ENCODE results near the gene SFXN5.

Gene SFXN5

DNA sequence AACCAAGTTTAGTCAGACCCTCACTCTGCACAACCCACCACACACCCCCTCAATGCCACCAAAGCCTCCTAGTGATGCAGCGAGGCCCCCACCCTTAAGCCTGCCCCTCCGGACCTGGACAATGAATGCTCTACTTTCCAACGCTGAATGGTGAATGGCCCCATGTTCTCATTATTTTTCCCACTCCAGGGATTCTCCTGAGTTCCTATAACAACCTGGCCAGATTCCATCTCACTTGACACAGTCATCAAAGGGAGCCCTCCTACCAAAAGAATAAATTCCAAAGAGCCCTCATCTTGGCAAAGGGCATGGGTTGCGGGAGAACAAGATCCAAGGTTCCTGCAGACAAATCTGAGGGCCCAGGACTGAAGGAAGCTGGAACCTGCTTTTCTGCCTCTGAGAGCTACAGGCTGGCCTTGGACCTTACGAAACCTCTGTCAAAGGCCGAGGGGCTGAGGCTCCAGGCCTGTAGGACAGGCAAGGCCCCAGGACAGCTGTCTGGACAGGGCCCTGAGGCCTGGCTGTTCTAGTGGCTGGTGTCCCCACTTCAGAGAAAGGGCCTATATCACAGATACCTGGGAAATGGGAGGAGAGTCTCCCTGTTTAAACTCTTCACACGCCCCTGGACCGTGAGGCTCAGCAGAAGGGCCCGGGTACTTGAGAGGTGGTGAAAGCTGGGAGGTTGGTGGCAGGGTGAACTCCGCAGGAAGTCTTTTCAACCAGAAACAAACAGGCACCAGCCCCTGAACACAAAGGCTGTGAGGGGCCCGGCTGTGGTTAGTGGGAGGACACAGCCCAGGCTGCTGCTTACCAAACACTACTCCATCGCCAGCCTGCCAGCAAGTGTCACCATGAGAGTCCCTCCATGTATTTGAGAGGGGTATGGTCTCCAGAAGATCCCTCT is 27.3 kb downstream of the SFXN5 start:
- no peak for DNase-seq

DNA sequence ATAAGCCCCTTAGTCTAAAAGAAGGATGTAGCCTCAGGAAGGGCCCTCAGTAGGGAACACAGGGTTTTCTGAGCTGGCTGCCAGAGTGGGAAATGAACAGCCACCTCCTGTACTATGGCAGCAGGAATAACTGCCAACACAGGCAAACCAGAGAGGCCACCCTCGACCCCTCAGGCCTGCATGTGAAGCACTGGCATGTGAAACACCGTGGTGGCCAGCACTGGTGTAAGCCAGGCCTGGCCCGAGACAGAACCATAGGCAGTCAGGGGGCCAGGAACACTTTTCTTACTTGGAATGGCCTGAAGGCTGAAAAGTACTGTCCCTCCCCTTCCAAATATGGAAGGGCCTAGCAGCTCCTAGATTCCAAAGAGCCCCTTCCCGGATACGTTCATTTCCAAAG is 28.2 kb downstream of the SFXN5 start:
- DNase-seq = no peak

- DNase-seq = peak; percentile 69
Observed at GRCh38 chr2:73037947-73038585, 33.4 kb downstream of the SFXN5 start.

DNA sequence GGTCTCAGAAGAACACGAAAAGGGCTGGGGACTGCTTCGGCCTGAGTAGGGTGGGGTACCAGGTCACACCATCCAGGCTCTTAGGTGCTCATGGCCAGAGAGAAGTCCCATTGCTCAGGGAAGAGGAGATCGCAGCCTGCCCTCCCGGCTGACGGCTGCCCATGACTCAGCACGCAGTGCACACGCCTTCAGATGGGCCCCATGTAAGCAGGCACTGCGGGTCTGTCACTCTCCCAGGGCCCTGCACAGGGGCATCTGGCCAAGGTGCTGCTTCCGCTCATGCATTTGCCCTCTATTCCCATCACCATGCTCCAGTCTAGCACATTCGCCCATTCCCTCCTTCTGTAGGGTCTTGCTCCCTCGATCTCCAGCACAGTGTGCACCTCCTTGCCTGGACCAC is 34.7 kb downstream of the SFXN5 start:
- DNase-seq = no peak

DNA sequence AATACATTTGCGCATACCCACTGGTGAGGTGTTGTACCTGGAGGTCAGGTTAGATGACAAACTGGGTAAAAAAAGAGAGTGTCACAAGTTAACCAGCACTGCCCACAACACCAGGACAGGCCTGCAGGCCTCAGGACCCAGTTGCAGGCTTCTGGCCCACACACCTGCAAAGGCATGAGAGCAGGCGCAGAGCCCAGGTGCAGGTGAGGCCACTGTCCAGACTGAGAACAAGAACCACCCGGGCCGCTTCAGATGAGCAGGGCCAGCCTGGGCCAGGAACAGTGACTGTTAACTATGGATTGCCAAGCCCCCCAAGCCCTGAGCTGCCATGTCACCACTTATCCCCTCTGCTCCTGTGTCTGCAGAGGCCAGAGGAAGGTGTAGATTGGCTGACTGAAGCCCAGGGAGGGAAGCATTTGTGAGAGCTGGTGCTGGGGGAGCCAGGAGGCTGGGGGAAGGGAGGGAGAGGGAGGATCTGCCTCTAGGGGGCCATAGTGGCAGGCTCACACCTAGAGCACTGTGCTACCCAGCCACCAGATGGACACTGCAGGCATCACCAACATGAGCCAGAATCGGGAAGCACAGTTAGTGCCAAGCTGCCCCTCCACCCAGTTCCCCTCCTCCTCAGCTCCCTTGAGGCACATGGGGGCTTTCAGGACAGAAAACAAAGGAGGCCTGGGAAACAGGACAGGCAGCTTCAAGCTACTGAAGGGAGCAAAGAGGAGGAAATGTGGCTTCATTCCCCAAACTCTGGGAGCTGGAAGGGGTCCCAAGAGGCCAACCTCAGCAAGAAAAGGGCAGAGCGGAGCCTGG is 35.4 kb downstream of the SFXN5 start:
- no peak for DNase-seq

- DNase-seq = no peak
Observed at GRCh38 chr2:73034661-73035375, 36.7 kb downstream of the SFXN5 start.

DNA sequence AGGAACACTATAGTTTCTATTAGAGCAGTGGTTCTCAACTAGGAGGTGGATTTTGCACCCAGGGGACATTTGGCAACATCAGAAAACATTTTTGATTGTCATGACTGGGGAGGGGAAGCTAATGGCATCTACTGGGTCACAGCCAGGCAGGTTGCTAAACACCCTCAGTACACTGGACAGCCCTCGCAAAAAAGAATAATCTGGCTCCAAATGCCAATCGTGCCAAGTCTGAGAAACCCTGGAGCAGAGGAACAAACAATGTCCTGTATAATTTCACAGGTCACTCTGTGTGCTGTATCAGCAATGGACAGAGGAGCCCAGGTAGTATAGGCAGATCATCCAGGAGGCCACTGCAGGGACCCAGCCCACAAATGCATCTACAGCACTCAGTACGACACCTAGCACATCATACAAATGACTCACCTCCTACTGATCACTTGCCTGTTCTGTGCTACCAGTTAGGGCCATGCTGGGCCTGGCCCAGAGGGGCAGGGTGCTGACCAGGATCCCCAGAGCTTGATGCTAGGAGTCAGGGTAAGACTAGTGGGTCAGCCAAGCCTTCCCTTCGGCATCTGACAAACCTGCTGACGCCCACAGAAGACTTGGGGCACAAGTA is 37.6 kb downstream of the SFXN5 start:
- DNase-seq = no peak

GRCh38 chr2:73033142-73033765 is 38.3 kb downstream of the SFXN5 start:
- no peak for DNase-seq

DNA sequence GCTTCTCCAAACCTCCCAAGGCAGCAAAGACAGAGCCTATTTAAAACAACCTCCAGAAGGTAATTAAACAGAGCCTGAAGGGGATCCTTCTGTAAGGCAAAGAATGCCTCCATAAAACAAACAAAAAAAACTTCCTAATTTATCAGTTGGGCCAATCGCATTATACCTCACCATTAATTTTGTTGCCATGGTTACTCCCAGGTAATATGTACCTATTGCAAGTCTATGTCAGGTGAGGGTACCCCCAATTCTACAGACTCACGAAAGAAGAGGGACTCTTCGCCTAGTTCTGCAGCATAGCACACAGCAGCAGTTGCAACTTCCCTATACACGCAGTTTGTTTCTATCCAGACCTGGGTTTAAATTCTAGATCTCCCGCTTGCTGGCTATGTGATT is 38.8 kb downstream of the SFXN5 start:
- DNase-seq = no peak

DNA sequence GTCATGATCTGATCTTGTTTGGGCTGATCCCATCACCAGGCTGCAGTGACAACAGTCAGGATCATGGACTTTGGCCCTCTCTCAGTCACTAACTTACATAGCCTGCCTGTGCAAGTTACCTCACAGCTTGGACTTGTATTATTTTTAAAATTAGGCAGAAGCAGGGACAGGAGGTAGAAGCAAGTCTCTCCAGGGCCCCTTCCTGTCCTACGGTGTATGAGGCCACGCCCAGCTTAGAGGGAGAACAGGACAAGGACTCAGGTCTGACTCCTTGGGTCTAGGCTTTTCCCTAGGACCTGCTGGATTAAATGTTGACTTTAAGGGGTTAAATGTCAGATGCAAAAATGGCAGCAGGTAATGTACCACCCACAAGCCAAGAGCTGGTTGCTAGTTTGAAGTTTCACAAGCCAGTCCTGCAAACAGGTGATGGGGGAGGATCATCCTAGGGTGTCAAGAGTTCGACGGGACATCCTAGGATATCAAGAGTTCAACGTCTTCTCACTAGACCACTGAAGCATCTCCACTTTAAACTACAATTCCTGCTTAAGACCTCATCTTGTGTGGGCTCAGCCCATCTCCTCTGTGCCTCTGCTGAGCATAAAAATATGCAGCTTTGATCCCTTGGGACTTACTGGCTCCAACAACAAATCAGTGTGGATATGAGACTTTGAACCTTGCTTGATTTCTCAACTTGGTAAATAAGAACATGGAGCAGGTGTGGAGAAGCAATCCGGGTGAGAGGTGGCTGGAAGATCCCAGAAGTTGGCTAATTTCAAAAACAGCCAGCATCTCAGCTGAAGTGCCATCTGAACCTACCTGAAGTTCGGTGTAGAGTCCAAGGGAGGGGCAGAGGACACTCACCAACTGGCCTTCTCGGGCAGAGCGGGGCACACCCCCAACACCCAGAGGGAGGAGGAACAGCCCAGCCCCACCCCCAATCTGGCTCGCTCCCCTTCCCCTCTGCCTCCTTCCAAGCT is 39.5 kb downstream of the SFXN5 start:
- DNase-seq = no peak

GRCh38 chr2:73031095-73031678 is 40.3 kb downstream of the SFXN5 start:
- DNase-seq = no peak

DNA sequence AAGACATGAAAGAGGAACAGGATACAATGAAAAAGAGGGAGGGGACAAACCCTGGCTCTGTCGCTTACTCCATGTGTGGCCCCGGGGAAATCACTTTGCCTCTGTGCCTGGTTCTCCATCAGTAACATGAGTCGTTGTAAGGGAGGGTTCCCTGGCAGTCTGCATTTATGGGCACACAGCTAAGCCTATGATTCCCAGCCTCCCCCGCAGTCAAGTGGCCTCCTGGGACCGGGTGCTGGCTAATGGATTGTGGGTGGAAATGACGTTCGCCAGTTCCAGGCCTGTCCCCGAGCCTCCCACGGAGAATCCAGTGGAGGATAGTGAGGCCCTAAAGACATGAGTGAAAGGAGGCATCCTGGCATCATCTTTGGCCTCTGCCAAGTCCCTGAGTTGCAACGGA is 42.7 kb downstream of the SFXN5 start:
- DNase-seq = no peak

- no peak for DNase-seq
Observed at GRCh38 chr2:73027340-73027739, 44.2 kb downstream of the SFXN5 start.

GRCh38 chr2:73023497-73023896 is 48.0 kb downstream of the SFXN5 start:
- DNase-seq = no peak

DNA sequence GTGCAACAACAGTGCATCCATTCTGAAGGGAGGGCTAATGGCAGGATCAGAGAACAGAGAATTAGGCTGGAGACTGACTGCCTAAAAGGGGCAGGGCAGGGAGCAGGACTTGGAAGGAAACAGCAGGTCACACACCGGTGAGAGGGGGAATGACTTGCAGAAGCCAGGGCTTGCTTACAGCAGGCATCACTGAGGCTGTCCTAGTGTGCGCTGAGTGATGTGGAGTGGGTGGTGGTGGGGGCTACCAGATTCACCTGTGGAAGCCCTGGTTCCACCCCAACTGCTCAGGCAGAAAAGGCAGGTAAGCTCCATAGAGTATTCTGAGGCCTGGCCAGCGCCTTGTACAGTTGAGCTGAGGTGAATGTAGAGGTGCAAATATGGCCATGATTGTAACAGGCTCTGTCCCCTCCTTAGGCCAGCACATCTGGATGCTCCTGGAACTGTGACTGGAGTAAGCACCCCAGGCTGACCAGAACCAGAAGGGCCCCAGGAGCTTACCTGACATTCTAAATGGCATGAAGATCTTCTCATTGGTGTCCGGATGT is 49.4 kb downstream of the SFXN5 start:
- no peak for DNase-seq

GRCh38 chr2:73021371-73022010 is 50.0 kb downstream of the SFXN5 start:
- DNase-seq = no peak

DNA sequence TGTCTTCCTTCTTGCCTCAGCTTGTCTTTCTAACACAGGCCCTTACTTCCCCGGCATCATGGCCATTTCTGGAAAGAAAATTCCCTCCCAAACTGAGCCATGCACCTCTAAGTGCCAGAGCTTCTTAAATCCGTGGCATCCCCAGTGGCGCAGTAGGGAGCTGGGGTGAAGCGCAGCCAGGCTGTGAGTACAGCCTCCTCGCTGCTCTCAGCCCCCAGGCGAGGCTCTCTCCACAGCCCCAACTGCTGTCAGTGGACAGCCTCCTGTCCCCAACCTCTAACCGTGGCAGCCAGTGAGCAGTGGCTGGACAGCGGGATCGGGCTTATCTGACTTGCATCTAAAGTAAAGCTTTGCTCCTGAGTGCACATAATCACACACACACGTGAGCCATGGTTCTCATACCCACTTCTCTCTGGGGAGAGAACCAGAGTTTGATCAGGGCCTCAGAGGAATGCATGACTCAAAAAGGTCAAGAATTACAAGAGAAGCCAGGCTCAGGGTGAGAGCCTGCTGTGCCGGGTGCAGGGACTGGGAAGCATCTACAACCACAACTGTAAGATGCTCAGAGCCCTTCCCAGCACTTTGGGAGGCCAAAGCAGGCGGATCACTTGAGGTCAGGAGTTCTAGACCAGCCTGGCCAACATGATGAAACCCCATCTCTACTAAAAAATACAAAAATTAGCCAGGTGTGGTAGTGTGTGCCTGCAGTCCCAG is 50.7 kb downstream of the SFXN5 start:
- DNase-seq = no peak

DNA sequence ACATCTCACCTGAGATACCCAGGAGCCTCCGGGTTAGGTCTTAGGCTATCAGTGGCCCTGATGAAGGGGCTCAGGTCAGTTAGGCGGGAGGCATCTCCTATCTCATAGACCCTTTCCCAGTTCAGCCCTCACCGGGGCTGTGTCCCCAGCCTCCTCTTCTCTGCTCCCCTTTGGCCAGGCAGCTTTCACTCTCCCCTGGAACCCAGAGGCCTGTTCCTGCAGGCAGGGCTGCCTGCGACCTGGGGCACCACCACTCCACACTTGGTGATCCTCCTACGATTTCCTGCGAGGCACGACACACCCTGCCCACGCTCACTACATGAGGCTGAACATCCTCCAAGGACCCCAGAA is 51.2 kb downstream of the SFXN5 start:
- no peak for DNase-seq
